Adipose tissue (tissue), 3 donors: ENCODE data around the gene ITGAV. TPM values are rescaled to one million over a fixed set of nuclear protein-coding genes. Genes with fewer than 3 reads are reported as not detected.
"Not testable (repeated sequence)": the region's sequence is repeated elsewhere in the genome, so short reads cannot be mapped to it uniquely, and the experiment has no call there.

Source experiments
- H3K27ac ChIP-seq: one replicate; pipeline ENCODE4 v1.5.1; 2013; ENCODE audit warnings: low read depth, low read length
- WGBS, 3 donors: extraction: QIAGEN DNeasy Blood & Tissue Kit; methylation state at CpG; one replicate each; pipeline ENCODE4 v1.1.7; 2013; 5-methylcytosine and 5-hydroxymethylcytosine counted together
- polyA plus RNA-seq, 3 donors: library from polyadenylated mRNA; stranded (reverse); fragments of 200-250 nt; gene quantifications; one replicate each; pipeline ENCODE4 v1.2.3, GENCODE V29; 2013
- donor health status: healthy with polysubstance abuse.
- donor health status: Bipolar disorder and iron deficiency.
- donor health status: healthy.

ITGAV gene
- polyA plus RNA-seq, result 10 to 100 TPM; 10.7 to 33.2 (median 16.6) TPM

GRCh38 chr2:186589612-186590349, at the start of gene ITGAV:
TSS of gene ITGAV (plus strand) at chr2:186590056. CDS start at chr2:186590339, 283 bp downstream.
- WGBS, 3 donors, result 1% methylated on average over 46 to 71 of the region's 71 CpGs

DNA sequence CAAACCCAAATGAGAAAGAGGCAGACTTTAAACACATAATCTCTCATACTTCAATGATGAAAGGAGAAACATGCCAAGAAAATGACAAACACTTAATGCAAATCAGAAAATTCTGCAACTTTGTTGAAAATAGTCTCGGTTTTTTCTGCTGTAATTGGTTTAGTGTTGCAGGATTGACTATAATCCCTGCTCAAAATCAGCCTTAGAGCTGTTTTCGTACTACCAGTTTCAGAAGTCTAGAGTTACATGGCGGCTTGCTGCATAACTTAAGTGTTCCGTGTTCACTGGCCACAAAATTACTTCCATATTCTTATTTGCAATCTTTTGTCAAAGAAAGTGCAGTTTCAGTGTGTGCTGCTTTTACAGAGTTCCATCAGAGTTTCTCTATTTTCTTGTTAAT, 48.9 kb upstream of the ITGAV start:
- WGBS, 3 donors, result 83 to 91% (median 83%) methylated on average over 4 of the region's 4 CpGs

More at GRCh38 chr2:186589612-186590349, at the start of gene ITGAV:
- peak within 1 kb of the TSS; percentile 80 for H3K27ac ChIP-seq

DNA sequence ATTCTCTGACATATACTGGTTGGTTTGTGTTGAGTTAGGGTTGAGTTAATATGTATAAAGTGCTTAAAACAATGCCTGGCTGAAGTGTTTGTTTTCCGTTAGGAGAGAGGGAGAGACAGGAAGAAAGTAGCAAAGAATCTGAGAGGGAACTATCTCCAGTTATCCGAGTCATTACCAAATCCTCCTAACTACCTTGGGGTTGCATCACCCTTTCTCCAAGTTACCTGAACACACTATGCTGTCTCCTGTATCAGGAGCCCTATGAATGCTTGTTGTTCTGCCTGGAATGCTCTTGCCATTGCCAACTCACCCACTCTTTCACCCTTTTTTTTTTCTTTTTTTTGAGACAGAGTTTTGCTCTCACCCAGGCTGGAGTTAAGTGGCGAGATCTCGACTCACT, 47.9 kb upstream of the ITGAV start:
- 85 to 93% (median 91%) methylated on average over 4 of the region's 4 CpGs for WGBS, 3 donors
- H3K27ac ChIP-seq, result no peak overlapping the region

More for the DNA sequence above, 48.9 kb upstream of the ITGAV start:
- H3K27ac ChIP-seq, result no peak overlapping the region

- H3K27ac ChIP-seq, result no peak overlapping the region
- 64 to 83% (median 65%) methylated on average over 3 of the region's 3 CpGs for WGBS, 3 donors
These were observed 46.2 kb upstream of the ITGAV start for GRCh38 chr2:186543561-186544131.

GRCh38 chr2:186544255-186544675, 45.6 kb upstream of the ITGAV start:
- WGBS, 3 donors, result 60 to 80% (median 67%) methylated on average over 1 of the region's 1 CpG
- no peak overlapping the region for H3K27ac ChIP-seq

- WGBS, 3 donors, result 0 to 41% (median 2%) methylated on average over 1 of the region's 1 CpG
These were observed 43.0 kb upstream of the ITGAV start for GRCh38 chr2:186546846-186547245.

DNA sequence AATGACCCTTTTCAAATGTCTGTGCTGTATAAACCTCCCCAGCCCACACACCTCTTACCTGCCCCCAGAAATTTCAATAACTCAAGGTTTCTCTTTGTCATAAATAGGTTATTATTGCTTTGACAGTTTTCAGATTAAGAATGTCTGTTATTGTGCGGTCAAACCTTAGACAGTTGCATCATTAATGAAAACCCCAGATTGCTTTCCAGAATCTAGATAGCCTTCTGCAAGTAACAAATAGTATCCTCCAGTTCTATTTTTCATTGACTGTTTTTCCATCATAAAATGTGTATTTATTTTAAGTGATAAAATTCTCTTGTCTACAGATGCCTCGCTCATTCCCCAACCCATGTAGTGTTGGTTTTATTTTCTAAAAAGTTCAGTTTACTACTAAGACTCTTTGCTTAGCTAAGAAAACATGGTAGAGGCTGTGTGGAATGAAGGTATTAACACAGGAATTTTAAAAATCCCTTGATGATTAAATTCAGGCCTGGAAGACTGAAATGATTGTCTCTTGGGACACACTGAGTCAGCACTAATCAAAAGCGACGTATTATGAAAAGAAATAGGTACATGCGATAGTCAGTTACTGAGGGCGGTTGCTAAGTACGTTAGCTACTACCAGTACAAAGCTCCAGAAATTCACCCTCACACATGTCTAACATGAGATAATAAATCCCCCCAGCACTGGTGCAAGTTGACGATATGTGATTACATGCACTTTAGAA, 38.4 kb upstream of the ITGAV start:
- WGBS, 3 donors, result 82 to 88% (median 82%) methylated on average over 8 of the region's 8 CpGs
- H3K27ac ChIP-seq, result no peak overlapping the region

More at GRCh38 chr2:186546846-186547245, 43.0 kb upstream of the ITGAV start:
- H3K27ac ChIP-seq, result no peak overlapping the region

- WGBS, 3 donors, result 63 to 73% (median 67%) methylated on average over 1 of the region's 1 CpG
- no peak overlapping the region for H3K27ac ChIP-seq
These were observed 35.4 kb upstream of the ITGAV start for GRCh38 chr2:186554429-186554828.

- WGBS, 3 donors, result 75 to 76% (median 75%) methylated on average over 8 of the region's 8 CpGs
- H3K27ac ChIP-seq, result no peak overlapping the region
These were observed 34.8 kb upstream of the ITGAV start for GRCh38 chr2:186554850-186555671.

- no peak overlapping the region for H3K27ac ChIP-seq
- 67 to 82% (median 69%) methylated on average over 2 of the region's 2 CpGs for WGBS, 3 donors
These were observed 31.2 kb upstream of the ITGAV start for GRCh38 chr2:186558512-186559276.

GRCh38 chr2:186559370-186559769, 30.5 kb upstream of the ITGAV start:
- no peak overlapping the region for H3K27ac ChIP-seq

GRCh38 chr2:186559848-186560247, 30.0 kb upstream of the ITGAV start:
- no peak overlapping the region for H3K27ac ChIP-seq
- WGBS, 3 donors, result 70 to 96% (median 93%) methylated on average over 3 of the region's 3 CpGs

- 51 to 67% (median 59%) methylated on average over 3 of the region's 3 CpGs for WGBS, 3 donors
- H3K27ac ChIP-seq, result no peak overlapping the region
These were observed 29.6 kb upstream of the ITGAV start for GRCh38 chr2:186560254-186560653.

DNA sequence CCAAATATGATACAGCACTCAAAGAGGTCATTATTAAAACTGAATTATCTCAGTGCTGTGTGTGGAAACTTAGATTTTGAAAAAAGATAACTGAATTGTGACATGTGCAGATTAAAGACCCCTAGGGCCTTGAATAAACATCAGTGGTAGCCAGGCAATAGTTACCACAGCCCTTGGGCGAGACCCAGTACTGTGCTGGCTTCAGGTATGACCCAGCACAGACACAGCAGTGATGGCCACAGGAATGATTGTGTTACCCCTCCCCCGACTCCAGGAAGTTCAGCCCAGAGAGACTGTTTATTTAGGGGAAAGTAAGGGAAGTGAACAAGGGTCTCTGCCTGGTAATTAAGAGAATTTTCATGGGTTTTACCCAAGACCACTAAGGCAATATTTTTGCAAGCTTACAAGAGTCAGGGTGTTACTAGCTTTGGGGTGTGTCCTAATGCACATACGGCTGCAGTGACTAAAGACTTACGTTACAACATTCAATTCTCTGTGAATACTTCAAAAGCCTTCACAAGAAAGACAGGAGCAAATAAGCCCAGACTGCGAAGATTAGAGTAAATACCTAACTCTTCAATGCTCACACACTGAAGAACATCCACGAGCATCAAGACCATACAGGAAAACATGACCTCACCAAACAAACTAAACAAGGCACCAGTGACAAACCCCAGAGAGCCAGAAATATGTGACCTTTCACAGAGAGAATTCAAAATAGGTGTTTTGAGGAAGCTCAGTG, 28.2 kb upstream of the ITGAV start:
- H3K27ac ChIP-seq, result no peak overlapping the region
- 83 to 92% (median 86%) methylated on average over 6 of the region's 6 CpGs for WGBS, 3 donors

DNA sequence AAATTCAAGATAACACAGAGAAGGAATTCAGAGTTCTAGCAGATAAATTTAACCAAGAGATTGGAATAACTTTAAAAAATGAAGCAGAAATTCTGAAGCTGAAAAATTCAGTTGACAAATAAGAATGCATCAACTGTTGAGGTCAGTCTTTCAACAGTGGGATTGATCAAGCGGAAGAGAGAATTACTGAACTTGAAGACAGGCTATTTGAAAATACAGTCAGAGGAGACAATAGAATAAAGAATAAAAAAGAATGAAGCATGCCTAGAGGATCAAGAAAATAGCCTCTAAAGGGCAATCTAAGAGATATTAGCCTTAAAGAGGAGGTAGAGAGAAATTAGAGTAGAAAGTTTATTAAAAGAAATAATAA, 27.7 kb upstream of the ITGAV start:
- 92 to 100% (median 100%) methylated on average over 1 of the region's 1 CpG for WGBS, 3 donors
- no peak overlapping the region for H3K27ac ChIP-seq

DNA sequence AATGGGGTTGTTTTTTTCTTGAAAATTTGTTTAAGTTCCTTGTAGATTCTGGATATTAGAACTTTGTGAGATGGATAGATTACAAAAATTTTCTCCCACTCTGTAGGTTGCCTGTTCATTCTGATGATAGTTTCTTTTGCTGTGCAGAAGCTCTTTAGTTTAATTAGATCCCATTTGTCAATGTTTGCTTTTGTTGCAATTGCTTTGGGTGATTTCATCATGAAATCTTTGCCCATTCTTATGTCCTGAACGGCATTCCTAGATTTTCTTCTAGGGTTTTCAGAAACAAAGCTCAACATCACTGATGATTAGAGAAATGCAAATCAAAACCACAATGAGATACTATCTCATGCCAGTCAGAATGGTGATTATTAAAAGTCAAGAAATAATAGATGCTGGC, 21.3 kb upstream of the ITGAV start:
- WGBS, 3 donors, result 84 to 96% (median 86%) methylated on average over 1 of the region's 1 CpG

GRCh38 chr2:186569127-186569526, 20.7 kb upstream of the ITGAV start:
- WGBS, 3 donors, result 67 to 95% (median 80%) methylated on average over 1 of the region's 1 CpG
- not testable (repeated sequence) for H3K27ac ChIP-seq

More for the DNA sequence above, 21.3 kb upstream of the ITGAV start:
- not testable (repeated sequence) for H3K27ac ChIP-seq
